ENCODE results near the gene LAMC1. TPM values are rescaled to one million over a fixed set of nuclear protein-coding genes. Genes with fewer than 3 reads are reported as not detected.

LAMC1 gene
- total RNA-seq, 1 donor = 564 TPM

- TF ChIP-seq, protein P1, sequence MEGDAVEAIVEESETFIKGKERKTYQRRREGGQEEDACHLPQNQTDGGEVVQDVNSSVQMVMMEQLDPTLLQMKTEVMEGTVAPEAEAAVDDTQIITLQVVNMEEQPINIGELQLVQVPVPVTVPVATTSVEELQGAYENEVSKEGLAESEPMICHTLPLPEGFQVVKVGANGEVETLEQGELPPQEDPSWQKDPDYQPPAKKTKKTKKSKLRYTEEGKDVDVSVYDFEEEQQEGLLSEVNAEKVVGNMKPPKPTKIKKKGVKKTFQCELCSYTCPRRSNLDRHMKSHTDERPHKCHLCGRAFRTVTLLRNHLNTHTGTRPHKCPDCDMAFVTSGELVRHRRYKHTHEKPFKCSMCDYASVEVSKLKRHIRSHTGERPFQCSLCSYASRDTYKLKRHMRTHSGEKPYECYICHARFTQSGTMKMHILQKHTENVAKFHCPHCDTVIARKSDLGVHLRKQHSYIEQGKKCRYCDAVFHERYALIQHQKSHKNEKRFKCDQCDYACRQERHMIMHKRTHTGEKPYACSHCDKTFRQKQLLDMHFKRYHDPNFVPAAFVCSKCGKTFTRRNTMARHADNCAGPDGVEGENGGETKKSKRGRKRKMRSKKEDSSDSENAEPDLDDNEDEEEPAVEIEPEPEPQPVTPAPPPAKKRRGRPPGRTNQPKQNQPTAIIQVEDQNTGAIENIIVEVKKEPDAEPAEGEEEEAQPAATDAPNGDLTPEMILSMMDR (IDR thresholded peaks at IDR 0.05; ENCODE audit: insufficient read depth, low read length) = no peak
- H3K4me3 ChIP-seq (ENCODE audit: low read depth, low read length) = no peak overlapping the region
- DNase-seq (ENCODE audit: low read depth) = no peak
Observed at GRCh38 chr1:183044893-183045649, 21.9 kb downstream of the LAMC1 start.

GRCh38 chr1:183048087-183049085, 25.2 kb downstream of the LAMC1 start:
- no peak overlapping the region for H3K4me3 ChIP-seq (ENCODE audit: low read depth, low read length)
- TF ChIP-seq, protein P1 (IDR thresholded peaks at IDR 0.05; ENCODE audit: insufficient read depth, low read length) = no peak
- no peak for DNase-seq (ENCODE audit: low read depth)

DNA sequence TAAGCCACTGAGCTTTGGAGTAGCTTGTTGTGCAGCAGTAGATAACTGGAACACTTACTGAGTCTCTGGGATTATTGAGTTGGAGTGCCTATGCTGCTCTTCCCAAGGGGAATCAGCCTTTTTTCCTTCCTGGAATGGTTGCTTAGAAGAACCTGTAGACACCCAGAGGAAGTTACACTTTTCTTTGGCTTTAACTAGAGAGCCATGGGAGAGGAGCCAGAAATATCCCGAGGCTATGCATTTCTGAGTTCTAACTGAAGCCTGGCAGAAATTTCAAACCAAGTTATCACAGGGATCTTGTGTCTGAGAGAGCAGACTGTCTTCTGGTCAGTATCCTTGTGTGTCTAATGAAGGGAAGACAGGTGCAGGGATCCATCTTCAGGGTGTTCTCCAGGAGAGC, 28.3 kb downstream of the LAMC1 start:
- H3K4me3 ChIP-seq (ENCODE audit: low read depth, low read length) = no peak overlapping the region
- TF ChIP-seq, protein P1 (IDR thresholded peaks at IDR 0.05; ENCODE audit: insufficient read depth, low read length) = no peak

DNA sequence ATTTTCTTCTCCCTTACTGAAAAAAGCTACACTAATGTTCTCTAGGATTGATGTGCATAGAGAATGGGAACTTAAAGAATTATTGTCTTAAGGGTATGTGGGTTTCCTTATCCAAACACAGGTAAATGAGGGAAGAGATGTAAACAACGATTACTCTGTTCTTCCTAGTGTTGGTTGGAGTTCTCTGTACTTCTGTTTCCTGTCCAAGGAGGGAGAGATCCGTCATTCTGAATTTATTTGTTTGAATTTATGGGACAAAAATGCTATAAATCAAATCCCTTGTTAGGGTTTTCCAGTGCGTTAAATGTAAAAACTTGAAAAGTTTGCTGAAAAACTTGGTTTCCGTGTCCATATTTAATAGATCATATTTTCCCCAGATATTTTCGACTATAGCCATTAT, 29.6 kb downstream of the LAMC1 start:
- no peak for DNase-seq (ENCODE audit: low read depth)
- TF ChIP-seq, protein P1 (IDR thresholded peaks at IDR 0.05; ENCODE audit: insufficient read depth, low read length) = no peak
- no peak overlapping the region for H3K4me3 ChIP-seq (ENCODE audit: low read depth, low read length)

More for the DNA sequence above, 28.3 kb downstream of the LAMC1 start:
- peak; percentile 51 for DNase-seq (ENCODE audit: low read depth)

- no peak for DNase-seq (ENCODE audit: low read depth)
- TF ChIP-seq, protein P1 (IDR thresholded peaks at IDR 0.05; ENCODE audit: insufficient read depth, low read length) = no peak
- no peak overlapping the region for H3K4me3 ChIP-seq (ENCODE audit: low read depth, low read length)
Observed at GRCh38 chr1:183058851-183059502, 35.8 kb downstream of the LAMC1 start.

GRCh38 chr1:183061194-183061593, 38.0 kb downstream of the LAMC1 start:
- no peak overlapping the region for H3K4me3 ChIP-seq (ENCODE audit: low read depth, low read length)
- peak; percentile 51 for DNase-seq (ENCODE audit: low read depth)
- TF ChIP-seq, protein P1 (IDR thresholded peaks at IDR 0.05; ENCODE audit: insufficient read depth, low read length) = no peak
